SK-N-MC (cell line): ENCODE measurements around the gene KLHL41.

Experiments
- DNase-seq: peaks from one replicate; pipeline ENCODE4 v3.0.0-alpha.2; 2011; ENCODE audit warnings: low read depth, low spot score
- H3K27ac ChIP-seq: fragments of 200-600 bp; sonication (generic); 2 replicates; pipeline ENCODE4 v1.5.1; 2016; ENCODE audit warnings: mixed run types
- H3K36me3 ChIP-seq: fragments of 200-600 bp; sonication (generic); 2 replicates; pipeline ENCODE4 v1.6.1; 2017; ENCODE audit warnings: antibody characterized with exemption, low read length, mixed read lengths; ENCODE audit not compliant: insufficient read depth
- H3K4me3 ChIP-seq: fragments of 200-600 bp; sonication (generic); 2 replicates; pipeline ENCODE4 v1.5.1; 2016
- H3K9ac ChIP-seq: fragments of 200-600 bp; sonication (generic); 2 replicates; pipeline ENCODE4 v1.8.0; 2017; ENCODE audit warnings: mixed run types, mixed read lengths; ENCODE audit not compliant: insufficient read length
- H3K9me3 ChIP-seq: fragments of 200-600 bp; sonication (generic); 2 replicates; pipeline ENCODE4 v1.6.1; 2017; ENCODE audit warnings: low read depth, mild to moderate bottlenecking, antibody characterized with exemption, low read length, moderate library complexity, mixed read lengths
- EZH2 ChIP-seq: fragments of 200-600 bp; sonication (generic); IDR thresholded peaks from one replicate; pipeline ENCODE4 v1.6.1; 2017; ENCODE audit warnings: antibody characterized with exemption
- FOXP2 ChIP-seq: optimal IDR thresholded peaks from 2 replicates; pipeline ENCODE3; 2011; ENCODE audit warnings: mild to moderate bottlenecking, moderate library complexity; ENCODE audit not compliant: insufficient read depth; ENCODE audit errors: extremely low read length, control extremely low read depth
- POLR2AphosphoS5 ChIP-seq: IDR thresholded peaks from 2 replicates; pipeline ENCODE4 v1.6.1; 2012; ENCODE audit warnings: mild to moderate bottlenecking, low read depth, low read length, borderline replicate concordance

The KLHL41 gene

GRCh38 chr2:169491378-169491777 lies 18.1 kb upstream of the KLHL41 start:
- Histone ChIP-seq H3K36me3 (peaks cover 14% of the 10 kb centered on the region), H3K9ac (no peak overlapping the region), H3K27ac (no peak overlapping the region), H3K9me3 (no peaks in the 10 kb centered on the region), H3K4me3 (no peak overlapping the region)
- DNase-seq: no peak
- TF ChIP-seq POLR2AphosphoS5 (no peak), EZH2 (no peak), FOXP2 (no peak)

- H3K36me3 ChIP-seq: peaks cover 12% of the 10 kb centered on the region
- no peak overlapping the region for H3K4me3 ChIP-seq
- no peaks in the 10 kb centered on the region for H3K9me3 ChIP-seq
- H3K27ac ChIP-seq: no peak overlapping the region
- DNase-seq: no peak
- TF ChIP-seq POLR2AphosphoS5 (no peak), EZH2 (no peak), FOXP2 (no peak)
- H3K9ac ChIP-seq: no peak overlapping the region
These were observed 16.1 kb upstream of the KLHL41 start for GRCh38 chr2:169493360-169493759.

- no peak for DNase-seq
These were observed 14.1 kb upstream of the KLHL41 start for GRCh38 chr2:169495310-169495928.

GRCh38 chr2:169504651-169505050 lies 4.9 kb upstream of the KLHL41 start:
- no peak for DNase-seq
- H3K9me3 ChIP-seq: no peaks in the 10 kb centered on the region
- no peak for TF ChIP-seq EZH2
- no peak for TF ChIP-seq POLR2AphosphoS5
- TF ChIP-seq FOXP2: no peak

More at GRCh38 chr2:169495310-169495928, 14.1 kb upstream of the KLHL41 start:
- TF ChIP-seq EZH2 (no peak), FOXP2 (no peak), POLR2AphosphoS5 (no peak)
- Histone ChIP-seq H3K9me3 (no peaks in the 10 kb centered on the region), H3K36me3 (peaks cover 5% of the 10 kb centered on the region), H3K4me3 (no peak overlapping the region), H3K9ac (no peak overlapping the region), H3K27ac (no peak overlapping the region)

DNA sequence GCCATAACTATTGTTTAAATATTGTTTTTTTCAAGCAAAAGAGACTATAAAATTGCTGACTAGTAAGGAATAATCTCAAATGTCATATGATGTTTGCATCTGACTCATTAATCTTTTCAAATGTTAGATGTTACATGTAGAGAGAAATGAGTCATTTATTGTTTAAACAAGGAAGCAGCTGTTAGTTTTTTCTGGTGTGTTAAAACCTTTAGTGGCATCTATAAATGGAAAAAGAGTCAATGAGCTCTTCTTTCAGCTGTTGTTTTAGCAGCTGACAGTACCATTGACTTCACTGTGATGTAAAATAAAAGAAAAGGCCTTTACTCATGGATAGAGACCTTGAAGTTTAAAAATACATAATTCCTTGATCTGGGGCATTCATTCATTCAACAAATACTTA lies 1.8 kb upstream of the KLHL41 start:
- Histone ChIP-seq H3K9ac (no peak overlapping the region), H3K4me3 (no peak overlapping the region), H3K9me3 (no peaks in the 10 kb centered on the region), H3K27ac (no peak overlapping the region), H3K36me3 (no peaks in the 10 kb centered on the region)
- no peak for DNase-seq
- TF ChIP-seq FOXP2 (no peak), EZH2 (no peak), POLR2AphosphoS5 (no peak)

More at GRCh38 chr2:169504651-169505050, 4.9 kb upstream of the KLHL41 start:
- H3K27ac ChIP-seq: no peak overlapping the region
- H3K36me3 ChIP-seq: no peaks in the 10 kb centered on the region
- H3K4me3 ChIP-seq: no peak overlapping the region
- H3K9ac ChIP-seq: no peak overlapping the region

GRCh38 chr2:169509955-169510354 lies 453 bp downstream of the KLHL41 start:
- no peak overlapping the region for H3K27ac ChIP-seq
- TF ChIP-seq FOXP2: no peak
- no peak for TF ChIP-seq EZH2
- no peak for TF ChIP-seq POLR2AphosphoS5
- DNase-seq: no peak
- no peaks in the 10 kb centered on the region for H3K36me3 ChIP-seq
- no peaks in the 10 kb centered on the region for H3K9me3 ChIP-seq
- no peak overlapping the region for H3K4me3 ChIP-seq
- H3K9ac ChIP-seq: no peak overlapping the region

- no peak overlapping the region for H3K4me3 ChIP-seq
- no peaks in the 10 kb centered on the region for H3K9me3 ChIP-seq
- no peak for TF ChIP-seq FOXP2
- no peak for TF ChIP-seq EZH2
- no peak for TF ChIP-seq POLR2AphosphoS5
- DNase-seq: no peak
- H3K27ac ChIP-seq: no peak overlapping the region
- no peak overlapping the region for H3K9ac ChIP-seq
- no peaks in the 10 kb centered on the region for H3K36me3 ChIP-seq
These were observed 994 bp downstream of the KLHL41 start for GRCh38 chr2:169510496-169510895.

DNA sequence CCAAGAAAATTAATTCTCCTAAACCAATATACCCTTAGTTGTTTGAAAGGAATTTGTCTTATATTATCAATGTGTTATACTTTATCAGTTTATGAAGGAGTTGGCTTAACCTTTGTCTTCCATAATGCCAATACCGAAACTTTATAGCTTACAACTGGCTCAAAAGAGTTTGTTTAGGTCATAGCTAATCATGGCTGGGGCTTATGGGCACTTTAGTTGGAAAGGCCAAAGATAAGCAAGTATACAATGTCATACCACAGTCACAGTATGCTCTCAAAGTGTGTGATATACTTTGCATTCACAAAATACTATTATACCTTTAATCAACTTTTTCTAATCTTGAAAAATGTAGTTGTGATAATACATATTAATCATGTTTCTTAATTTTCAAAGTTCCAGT lies 2.3 kb downstream of the KLHL41 start:
- no peak for DNase-seq
- no peak overlapping the region for H3K9ac ChIP-seq
- H3K4me3 ChIP-seq: no peak overlapping the region
- H3K27ac ChIP-seq: no peak overlapping the region
- H3K36me3 ChIP-seq: no peaks in the 10 kb centered on the region
- TF ChIP-seq FOXP2 (no peak), EZH2 (no peak), POLR2AphosphoS5 (no peak)
- no peaks in the 10 kb centered on the region for H3K9me3 ChIP-seq

DNA sequence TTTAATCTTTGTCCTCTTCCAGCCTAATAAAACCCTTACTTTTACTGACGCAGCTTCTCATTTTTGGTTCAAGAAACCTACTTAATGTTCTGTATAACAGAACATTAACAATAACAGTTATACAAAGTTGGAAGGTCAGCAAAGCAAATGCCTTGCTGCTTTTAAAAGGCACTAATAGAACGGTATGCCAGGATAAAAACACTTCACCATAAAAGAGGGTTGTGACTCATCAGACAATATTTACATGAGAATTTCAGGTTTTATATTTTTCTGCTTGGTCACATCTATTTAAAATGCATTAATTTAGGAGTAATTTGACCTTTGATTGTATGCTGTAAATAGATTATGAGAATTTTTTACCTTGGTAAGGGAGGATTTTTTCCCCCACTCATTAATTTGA lies 3.0 kb downstream of the KLHL41 start:
- Histone ChIP-seq H3K9me3 (no peaks in the 10 kb centered on the region), H3K4me3 (no peak overlapping the region), H3K9ac (no peak overlapping the region), H3K36me3 (no peaks in the 10 kb centered on the region), H3K27ac (no peak overlapping the region)
- TF ChIP-seq EZH2 (no peak), FOXP2 (no peak), POLR2AphosphoS5 (no peak)
- DNase-seq: no peak
